NCI-H146 (cell line): Measurements from ENCODE around the gene SAMD4A.

ENCODE experiments used
- DNase-seq: peaks from one replicate; lab custom pipeline; 2025; lab: John Stamatoyannopoulos, UW

SAMD4A gene

DNA sequence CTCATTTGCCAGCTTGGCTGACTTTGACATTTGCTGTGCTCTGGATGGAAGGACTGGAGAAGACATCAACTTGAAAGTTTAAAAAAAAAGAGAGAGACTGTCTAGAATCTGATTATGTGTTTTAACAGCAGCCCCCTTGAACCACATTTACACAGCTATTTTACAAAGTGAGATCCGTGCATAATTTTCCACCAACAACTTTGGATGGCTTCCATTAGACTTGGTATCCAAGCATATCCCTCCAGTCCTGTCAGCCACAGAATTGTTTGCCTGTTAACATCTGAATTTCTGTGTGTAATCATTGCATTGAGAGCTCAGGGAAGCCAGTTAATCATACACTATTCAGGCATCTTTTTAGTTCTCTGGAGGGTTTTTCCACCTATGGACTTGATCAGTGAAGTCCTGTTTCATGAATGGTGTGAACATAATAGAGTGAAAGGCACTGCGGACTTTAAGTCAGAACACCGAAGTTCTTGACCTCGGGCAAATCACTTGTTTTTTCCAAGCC lies 93.7 kb downstream of the SAMD4A start:
- no peak for DNase-seq

DNA sequence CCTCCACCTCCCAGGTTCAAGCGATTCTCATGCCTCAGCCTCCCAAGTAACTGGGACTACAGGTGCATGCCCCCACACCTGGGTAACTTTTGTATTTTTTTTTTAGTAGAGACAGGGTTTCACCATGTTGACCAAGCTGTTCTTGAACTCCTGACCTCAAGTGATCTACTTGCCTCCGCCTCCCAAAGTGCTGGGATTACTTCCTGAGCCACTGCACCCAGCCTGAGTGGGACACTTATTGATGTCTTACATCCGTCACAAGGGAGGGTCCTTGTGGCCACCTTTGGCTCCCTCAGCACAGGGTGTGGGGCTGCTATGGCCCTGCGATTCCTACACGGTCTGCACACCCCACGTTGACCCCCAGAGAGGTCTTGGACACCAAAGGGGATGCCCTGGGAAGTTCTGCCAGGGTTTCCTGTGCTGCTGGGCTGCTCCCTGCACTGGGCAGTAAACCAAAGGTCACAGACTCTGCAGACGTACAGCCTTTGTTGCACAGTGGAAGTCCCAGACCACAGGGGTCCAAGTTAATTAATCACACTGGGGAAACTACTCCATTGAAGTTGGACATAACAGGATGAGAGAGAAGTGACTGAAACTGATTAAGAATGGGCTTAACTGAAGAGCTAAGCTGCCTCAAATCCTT lies 95.7 kb downstream of the SAMD4A start:
- DNase-seq = no peak

DNA sequence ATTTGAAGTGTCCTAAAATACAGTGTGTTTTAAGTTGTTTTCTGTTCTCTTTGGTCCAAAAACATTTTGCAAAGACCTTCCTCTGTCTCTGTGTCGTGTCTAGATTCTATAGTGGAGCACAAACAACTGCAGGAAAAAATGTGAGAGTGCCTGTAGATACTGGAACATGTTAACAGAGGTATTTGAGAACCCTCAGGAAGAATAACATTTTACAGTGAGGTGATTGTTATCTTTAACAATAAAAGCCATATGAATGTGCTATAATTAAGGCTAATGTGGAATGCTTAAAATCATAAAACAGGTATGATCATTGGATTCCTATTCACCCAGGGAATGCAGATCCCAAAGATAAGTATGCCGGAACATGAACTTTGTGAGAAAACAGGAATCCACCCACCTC lies 98.0 kb downstream of the SAMD4A start:
- DNase-seq = no peak

DNA sequence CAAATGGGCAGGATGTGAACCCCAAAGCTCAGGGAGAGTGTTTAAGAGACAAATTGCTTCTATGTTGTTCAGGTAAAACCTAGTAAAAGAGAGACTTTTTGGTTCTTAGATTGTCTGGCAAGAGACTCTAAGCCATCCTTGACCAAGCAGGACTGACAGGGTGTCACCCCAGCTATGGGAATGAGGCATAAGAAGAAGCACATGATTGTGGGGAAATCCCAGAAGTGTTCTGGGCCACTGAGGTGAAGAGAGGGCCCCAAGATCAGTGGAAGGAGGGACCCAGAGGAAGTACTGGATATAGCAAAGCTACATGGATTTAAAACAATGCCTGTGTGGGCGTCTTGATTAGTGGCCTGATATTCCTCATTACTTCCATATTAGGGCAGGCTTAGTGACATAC lies 99.0 kb downstream of the SAMD4A start:
- DNase-seq = no peak

DNA sequence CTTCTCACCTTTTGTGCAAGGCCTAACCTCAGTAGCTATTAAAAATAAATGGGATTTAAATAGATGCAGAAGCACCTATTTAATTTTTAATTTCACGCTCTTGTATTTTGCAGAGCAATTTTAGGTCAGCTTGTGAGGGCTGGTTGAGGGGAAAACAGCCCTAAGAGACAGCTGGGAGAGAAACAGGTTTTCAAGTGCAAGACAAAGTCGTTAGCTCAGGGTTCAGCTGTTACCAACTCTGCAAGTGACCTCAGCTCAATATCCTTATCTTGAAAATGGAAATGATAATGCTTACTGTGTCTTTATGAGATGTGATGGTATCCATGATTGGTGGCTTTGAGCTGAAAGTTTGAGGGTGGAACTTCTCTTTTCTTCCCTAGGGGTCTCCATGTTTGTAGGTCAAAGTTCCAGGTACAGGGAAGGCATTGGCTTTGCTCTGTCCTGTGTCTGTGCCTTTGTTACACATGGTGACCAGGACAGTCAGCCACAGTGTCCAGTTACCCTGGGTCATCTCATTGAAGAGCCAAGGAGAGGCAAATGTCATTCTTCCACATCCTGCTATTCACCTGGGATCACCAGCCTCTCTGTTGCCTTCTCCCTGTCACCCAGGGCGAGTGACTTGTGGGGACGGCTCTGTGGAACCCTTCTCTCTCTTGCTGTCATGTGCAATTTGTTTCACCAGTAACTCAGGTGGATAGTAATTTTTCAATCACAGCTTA lies 100.3 kb downstream of the SAMD4A start:
- DNase-seq = no peak

DNA sequence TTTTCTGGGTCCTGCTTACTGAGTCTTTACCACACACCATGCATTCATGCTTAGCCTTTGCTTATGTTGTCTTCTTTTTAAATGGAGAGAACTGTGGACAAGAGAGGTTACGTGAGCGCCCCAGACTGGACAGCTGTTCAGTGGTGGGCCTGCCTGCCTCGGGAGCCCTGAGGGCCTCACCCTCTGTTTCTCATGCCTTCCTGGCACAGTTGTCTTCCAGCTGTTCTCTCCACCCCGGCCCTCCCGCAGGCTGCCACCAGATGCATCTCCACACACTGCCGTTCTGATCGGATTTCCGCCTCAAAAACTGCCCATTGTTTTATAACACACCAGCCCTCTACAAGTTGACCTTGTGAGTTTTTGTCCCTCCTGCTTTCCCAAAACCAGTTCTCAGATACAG lies 100.8 kb downstream of the SAMD4A start:
- DNase-seq = no peak

DNA sequence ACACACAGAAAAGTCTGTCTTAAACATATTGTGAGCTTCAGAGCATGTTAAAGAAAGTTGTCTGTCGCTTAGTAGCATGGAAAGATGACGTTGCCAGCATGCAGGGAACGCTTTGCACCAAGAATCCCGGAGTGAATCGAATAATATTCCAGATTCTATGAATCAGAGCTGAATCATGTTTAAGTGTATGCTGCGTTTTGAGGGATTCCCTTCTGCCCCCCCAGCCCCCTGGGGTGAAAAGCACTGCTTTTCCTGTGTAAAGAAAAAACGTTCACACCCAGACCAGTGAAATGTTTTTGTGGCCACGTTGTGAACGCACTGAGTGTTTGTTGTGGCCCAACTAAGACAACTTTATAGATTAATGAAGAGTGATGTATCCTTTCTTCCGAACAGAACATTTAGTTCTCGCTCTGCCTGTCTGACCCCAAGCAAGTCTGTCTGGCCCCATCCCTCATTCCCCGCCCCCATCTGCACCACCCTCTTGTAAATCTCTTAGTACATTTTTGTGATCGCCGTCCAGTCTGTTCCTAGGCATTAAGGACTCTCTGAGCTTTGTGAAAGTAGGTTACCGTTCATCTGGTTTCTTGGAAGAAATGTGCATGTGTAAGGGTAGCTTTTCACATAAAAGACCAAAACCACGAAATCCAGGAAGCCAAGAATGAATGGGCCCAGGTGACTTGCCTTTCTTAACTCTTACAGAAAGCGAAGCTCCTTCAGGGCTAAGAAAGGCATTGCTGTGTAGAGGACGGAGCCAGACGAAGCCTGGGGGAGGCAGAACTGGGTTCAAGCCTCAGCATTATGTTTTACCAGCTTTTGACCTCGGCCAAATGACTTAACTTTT lies 103.0 kb downstream of the SAMD4A start:
- DNase-seq = no peak

DNA sequence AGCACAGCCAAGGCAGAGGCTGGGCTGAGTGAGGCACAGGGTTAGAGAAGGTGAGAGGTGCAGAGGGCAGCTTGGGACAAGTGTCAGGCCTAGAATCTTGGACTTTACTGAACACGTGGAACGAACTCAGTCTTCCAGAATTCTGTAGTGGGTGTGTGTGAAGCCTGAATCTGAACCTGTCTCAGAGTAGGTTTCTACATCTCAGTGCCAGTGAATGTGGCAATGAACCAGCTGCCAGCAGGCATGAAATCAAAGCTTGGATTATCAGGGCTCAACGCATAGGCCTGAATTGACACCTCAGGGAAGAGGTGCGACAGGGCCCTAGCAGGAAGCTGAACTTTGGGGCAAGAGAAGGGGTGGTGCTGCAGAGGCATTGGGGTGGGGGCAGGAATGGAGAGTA lies 104.6 kb downstream of the SAMD4A start:
- DNase-seq = no peak

DNA sequence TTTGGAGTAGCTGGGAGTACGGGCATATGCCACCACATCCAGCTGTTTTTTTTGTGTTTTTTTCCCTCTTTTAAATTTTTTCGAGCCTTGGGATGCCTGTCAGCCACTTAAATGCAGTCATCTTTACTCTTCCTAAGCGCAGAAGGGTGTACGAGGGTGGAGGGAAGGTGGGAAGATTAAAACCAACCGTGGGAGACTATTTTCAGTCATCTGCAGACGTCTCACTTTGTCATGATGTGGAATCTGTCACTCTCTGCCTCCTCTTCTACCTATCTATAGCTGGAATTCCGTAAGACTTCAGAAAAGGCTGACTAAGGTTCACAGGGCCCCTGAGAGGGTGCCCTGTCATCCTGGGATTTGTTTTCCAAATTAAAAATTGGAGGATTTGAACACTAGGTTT lies 105.3 kb downstream of the SAMD4A start:
- no peak for DNase-seq

DNA sequence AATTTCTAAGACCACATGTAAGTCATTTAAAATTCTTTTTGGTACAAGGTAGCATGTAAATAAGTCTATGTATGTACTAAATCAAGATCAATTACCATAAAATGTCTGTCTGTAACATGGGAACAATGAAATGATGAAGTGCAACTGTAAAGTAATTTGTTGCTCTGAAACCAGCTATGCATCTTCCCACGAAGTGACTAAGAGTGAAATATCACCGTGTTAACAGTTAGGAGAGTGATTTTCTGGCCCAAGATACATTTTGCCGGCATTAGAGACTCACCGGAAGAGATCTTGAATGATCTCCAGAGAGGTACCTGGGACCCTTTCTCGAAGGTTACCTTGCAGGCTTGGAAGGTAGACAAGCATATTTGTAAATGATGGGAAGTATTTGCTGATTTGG lies 105.8 kb downstream of the SAMD4A start:
- no peak for DNase-seq

DNA sequence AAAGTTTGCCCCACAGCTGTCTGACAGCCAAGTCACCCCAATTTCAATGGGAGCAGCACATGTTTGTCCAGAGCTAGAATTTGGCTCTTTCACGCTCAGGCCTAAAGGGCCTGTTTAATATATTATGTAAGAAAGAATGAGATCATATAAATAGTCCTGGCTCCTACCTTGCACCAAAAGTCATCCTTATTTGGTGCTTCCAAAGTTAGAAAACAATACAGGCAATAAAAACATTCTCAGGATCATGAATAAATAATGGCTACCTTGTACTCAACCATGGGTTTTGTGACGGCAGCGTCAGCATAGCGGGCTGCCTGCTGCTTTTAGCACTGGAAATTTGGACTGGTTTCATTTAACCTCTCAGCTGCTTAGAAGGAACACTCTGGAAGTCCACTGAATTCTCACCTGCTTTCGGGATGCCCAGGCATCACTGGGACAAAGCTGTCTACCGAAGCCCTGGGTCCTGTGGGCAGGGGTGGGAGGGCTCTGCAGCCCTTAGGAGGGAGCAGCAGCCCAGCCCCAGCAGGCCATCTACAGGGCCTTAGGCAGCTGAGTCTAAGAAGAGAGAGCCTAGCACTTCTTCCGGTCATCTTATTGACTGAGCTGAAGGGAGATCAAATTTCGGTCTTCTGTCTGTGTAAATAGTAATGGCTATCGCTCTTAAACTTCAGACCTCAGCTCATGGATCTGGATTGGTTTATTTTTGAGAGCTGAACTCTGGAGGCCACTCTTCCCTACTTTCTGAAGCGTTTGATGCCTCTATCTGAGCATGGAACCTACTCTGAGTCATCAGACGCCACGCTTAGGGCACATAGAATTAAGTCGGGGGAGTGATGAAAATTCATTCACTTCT lies 106.5 kb downstream of the SAMD4A start:
- DNase-seq = no peak

DNA sequence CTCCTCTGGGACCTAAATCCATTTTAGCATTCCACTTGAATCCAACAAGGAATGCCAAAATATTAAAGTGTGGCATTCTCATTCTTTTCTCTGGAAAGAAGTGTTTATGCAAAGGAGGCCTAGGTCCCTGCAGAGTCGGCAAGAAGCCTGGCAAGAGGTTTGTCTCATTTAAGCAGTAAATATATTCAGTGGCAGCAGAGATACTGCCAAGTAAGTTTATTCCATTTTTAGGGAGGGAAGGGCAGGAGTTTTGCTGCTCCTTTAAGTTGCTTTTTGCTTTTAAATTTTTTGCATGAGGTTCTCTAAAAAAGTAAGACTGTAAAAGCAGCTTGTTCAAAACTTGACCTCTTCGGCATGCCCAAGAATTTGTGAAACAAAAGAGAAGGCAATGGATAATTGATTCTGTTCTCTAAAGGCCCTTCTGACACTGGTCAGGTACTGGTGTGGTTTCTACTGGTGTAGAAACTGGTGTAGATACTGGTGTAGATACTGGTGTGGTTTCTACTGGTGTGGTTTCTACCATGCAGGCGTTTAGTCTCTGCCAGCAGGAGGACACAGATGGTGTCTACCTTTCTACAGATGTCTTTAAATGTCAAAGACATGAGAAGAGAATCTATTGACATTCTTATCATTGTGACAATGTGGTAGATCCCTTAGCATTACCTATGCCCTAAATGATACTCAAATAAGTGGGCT lies 107.3 kb downstream of the SAMD4A start:
- no peak for DNase-seq

DNA sequence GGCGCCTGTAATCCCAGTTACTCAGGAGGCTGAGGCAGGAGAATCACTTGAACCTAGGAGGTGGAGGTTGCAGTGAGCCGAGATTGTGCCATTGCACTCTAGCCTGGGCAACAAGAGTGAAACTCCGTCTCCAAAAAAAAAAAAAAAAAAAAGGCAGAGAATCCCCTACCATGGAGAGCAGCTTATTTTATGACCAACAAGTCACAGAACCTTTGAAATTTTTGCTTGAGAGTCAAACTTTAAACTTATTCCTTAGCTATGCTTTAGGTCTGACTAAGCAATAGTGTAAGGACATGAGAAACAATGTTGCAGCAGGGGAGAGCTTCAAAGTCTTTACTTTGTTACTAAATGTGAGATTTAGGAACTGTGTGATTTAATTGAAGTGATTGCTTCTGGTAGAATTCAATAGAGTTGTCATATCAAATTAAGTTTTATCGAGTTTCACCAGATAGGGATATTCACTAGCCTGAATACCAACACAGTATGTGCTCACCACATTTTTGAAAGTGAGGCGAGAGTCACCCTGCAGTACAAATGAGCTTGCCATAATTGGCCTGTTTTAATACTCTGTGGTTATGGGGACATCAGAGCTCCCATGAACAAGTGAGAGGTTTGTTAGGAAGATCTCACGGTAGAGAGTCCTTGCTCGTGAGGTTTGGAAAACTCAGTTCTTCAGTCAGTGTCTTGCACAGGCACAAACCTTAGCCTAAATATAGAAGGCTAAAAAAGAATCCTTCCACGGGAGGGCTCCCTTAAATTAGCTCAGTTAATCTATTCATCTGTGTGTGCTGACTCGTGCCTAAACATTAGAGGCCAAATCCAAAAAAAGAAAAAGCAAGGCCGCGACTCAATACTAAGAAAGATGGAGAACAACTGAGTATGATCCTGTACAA lies 108.6 kb downstream of the SAMD4A start:
- DNase-seq = no peak

DNA sequence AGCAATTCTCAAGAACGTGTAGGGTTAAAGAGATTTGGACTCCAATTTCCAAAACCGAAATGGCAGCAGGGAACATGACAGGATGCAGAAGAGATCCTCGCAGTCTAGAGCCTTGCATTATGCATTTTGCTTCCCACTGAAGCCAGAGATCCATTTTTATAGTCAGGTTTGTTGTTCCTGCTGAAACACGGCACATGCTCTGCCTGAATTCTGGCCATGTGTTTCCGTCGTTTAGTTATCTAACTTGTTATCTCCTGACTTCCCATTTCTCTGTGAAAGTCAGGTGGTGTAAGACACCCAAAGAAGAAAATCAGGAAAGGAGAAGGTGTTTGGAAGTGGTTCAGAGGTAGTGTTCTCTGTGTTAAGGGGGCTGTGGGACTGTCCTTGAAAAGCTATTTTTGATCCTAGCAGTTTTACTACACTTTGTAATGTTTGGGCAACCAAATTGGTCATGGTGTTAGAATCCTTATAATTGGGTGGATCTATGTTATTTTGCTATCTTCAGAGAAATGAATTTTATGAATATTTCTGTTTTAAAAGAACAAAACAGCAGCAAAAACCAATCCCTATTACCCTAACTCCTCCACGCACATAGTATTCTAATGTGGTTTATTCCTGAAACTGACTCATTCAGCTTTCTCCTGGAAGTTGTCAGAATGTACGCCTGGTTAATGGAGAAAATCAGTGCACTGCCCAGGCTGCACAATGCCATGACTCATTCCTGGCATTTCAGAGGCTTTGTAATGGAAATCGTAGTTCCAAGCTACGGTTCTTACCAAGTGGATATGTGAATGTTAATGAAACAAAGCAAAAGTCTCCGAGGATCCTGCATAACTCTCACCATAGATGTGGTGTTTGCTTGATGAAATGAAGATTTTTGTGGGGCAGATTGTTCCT lies 110.1 kb downstream of the SAMD4A start:
- no peak for DNase-seq

DNA sequence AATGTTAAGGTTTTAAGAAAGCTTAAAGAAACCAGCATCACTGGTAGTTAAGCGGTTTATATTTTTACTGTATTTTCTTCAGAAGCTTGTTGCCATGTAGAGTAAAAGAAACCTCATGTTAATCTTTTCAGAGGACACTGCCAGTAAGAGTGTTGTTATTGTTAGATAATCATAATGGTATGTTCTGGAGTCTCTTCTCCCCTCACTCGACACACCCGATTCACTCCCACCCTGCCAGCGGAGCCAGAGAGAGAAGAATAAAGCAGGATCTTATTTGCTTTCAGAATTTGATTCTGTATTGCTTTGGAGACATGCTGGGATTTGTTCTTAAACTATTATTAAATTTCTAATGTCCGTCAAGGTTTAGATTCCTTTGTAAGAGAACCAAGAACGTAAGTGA lies 113.7 kb downstream of the SAMD4A start:
- DNase-seq = no peak

DNA sequence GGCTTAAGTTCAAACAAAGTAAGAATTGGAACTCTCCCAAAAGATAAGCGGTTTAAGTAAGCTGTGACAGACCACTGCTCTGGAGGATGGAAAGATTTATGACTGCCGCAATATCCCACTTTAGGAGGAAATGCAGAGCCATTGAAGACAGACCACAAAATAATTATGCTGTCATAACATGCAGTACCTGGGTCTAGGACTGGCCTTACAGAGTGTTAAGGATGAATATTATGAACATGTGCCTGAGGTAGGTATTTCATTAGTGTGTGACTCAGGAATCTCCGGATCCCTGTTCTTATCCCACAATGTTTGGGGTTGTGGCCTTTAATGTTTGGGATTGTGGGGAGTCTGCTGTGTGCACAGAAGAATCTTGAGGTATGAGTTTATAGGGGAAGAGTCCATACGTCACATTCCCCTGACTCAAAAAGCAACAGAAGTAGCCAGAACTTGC lies 114.9 kb downstream of the SAMD4A start:
- DNase-seq = no peak

DNA sequence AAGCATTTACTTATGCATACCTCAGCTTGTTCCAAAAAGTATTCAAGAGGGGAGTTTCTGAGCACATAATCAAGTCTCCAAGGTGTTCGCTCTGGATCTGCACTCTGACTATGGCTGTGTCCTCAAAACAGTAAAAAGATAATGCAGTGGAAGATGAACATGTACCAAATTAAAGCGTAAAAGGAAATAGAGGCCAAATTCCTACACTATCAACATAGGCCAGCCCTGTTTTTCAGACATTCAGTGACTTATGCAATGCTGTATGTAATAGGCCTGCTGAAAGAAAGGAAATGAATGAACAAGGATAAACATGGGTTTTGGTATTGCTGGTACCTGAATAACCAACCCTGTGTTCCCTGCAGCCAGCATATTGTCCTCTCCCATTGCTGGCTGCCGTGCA lies 115.7 kb downstream of the SAMD4A start:
- DNase-seq = no peak

DNA sequence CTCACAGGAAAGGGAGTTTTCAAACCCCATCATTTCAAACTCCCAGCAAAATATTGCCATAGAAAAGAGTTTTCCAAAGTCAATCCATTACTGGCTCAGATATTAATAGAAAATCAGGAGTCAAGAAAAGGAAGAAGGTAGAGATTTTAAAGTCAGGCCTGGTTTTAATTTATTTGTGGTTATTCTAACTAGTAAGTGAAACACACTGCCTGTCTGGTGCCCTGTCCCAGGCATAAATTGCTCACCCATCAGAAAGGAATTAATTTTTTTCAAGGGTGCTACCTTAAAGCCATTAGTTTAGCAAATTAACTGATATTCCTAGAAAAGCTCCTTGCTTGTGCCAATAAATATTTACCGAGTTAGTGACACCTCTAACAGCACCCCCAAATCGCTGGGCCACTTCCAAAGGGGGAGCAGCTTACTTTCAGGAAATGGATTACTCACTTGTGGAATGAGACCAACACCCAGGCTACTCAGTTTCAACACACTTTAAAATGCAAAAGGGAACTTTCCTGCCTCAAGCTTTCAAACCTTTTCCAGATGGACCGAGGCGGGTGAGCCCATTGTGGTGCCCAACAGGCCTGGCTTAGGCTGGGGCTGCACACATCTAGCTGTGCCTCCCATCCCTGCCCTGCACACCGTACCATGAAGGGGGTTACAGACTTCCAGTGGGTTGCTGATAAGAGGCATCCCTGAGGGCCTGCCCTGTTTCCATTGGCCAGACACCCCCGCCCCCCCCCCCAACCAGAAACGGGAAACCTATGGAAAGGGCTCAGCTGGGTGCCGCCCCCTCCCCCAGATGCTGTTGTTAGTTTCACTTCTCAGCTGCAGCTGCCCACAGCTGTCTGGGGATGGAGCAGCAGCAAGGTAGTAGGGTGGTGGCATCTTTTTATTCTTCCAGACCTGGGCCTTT lies 117.2 kb downstream of the SAMD4A start:
- DNase-seq = no peak
